GM18498 (cell line): Measurements from ENCODE around the gene RRAGD.

Experiments used
- ATAC-seq: cut with Tn5 transposase; IDR thresholded peaks from one replicate; pipeline ENCODE4 v1.9.1; 2021; ENCODE audit warnings: mild to moderate bottlenecking, moderate library complexity; ENCODE audit not compliant: unreplicated experiment

Gene RRAGD

GRCh38 chr6:89348372-89348771 lies 63.7 kb downstream of the RRAGD start:
- ATAC-seq: no peak

- no peak for ATAC-seq
Measured at GRCh38 chr6:89347825-89348224, 64.2 kb downstream of the RRAGD start.

GRCh38 chr6:89346433-89346832 lies 65.6 kb downstream of the RRAGD start:
- no peak for ATAC-seq

- ATAC-seq: no peak
Measured at GRCh38 chr6:89339565-89339964, 72.5 kb downstream of the RRAGD start.

GRCh38 chr6:89335164-89335563 lies 76.9 kb downstream of the RRAGD start:
- no peak for ATAC-seq

GRCh38 chr6:89330910-89331309 lies 81.2 kb downstream of the RRAGD start:
- no peak for ATAC-seq

- no peak for ATAC-seq
Measured at GRCh38 chr6:89328976-89329375, 83.1 kb downstream of the RRAGD start.

GRCh38 chr6:89324304-89324703 lies 87.8 kb downstream of the RRAGD start:
- no peak for ATAC-seq

- no peak for ATAC-seq
Measured at GRCh38 chr6:89323511-89323971, 88.5 kb downstream of the RRAGD start.

GRCh38 chr6:89321131-89321970 lies 90.7 kb downstream of the RRAGD start:
- ATAC-seq: no peak

- no peak for ATAC-seq
Measured at GRCh38 chr6:89320012-89320559, 92.0 kb downstream of the RRAGD start.

GRCh38 chr6:89317067-89317466 lies 95.0 kb downstream of the RRAGD start:
- ATAC-seq: no peak

- no peak for ATAC-seq
Measured at GRCh38 chr6:89315249-89315885, 96.7 kb downstream of the RRAGD start, which contains the start of gene GABRR2. Gene GABRR2 (minus strand): TSS chr6:89315299. CDS start chr6:89315165, 134 bp downstream.

GRCh38 chr6:89314692-89315091 lies 97.4 kb downstream of the RRAGD start:
- ATAC-seq: no peak
